ENCODE measurements around the gene MYO5A.

MYO5A gene

GRCh38 chr15:52284164-52284563, 244.5 kb downstream of the MYO5A start:
- TF ChIP-seq EZH2 (IDR thresholded peaks at IDR 0.05; ENCODE audit: borderline replicate concordance, low read length): no peak
- TF ChIP-seq, protein P1, sequence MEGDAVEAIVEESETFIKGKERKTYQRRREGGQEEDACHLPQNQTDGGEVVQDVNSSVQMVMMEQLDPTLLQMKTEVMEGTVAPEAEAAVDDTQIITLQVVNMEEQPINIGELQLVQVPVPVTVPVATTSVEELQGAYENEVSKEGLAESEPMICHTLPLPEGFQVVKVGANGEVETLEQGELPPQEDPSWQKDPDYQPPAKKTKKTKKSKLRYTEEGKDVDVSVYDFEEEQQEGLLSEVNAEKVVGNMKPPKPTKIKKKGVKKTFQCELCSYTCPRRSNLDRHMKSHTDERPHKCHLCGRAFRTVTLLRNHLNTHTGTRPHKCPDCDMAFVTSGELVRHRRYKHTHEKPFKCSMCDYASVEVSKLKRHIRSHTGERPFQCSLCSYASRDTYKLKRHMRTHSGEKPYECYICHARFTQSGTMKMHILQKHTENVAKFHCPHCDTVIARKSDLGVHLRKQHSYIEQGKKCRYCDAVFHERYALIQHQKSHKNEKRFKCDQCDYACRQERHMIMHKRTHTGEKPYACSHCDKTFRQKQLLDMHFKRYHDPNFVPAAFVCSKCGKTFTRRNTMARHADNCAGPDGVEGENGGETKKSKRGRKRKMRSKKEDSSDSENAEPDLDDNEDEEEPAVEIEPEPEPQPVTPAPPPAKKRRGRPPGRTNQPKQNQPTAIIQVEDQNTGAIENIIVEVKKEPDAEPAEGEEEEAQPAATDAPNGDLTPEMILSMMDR (IDR thresholded peaks at IDR 0.05; ENCODE audit: low read length): no peak
- no peaks in the 10 kb centered on the region for H3K9me2 ChIP-seq (ENCODE audit: low read depth, low read length)
- H3K9me3 ChIP-seq (ENCODE audit: low read length): no peaks in the 10 kb centered on the region
- no peaks in the 10 kb centered on the region for H3F3A ChIP-seq (ENCODE audit: insufficient read depth, low read length)
- no peak overlapping the region for H3K27ac ChIP-seq (ENCODE audit: low read depth, low read length, poor library complexity, severe bottlenecking)
- H3K4me2 ChIP-seq (ENCODE audit: low read length): no peak overlapping the region
- peaks cover 6% of the 10 kb centered on the region for H3K4me1 ChIP-seq (ENCODE audit: insufficient read depth, low read length, severe bottlenecking)
- H3K9ac ChIP-seq (ENCODE audit: low read length): no peak overlapping the region
- no peaks in the 10 kb centered on the region for H4K20me1 ChIP-seq (ENCODE audit: insufficient read depth, low read length)
- no peaks in the 10 kb centered on the region for H3K27me3 ChIP-seq (ENCODE audit: insufficient read depth, low read length)
- no peak overlapping the region for H3K4me3 ChIP-seq (ENCODE audit: low read depth, low read length, poor library complexity, severe bottlenecking)
- no peaks in the 10 kb centered on the region for H3K36me3 ChIP-seq (ENCODE audit: insufficient read depth, low read length)
- no peak overlapping the region for H2AFZ ChIP-seq (ENCODE audit: low read length)
- H3K79me2 ChIP-seq (ENCODE audit: insufficient read depth, low read length): no peaks in the 10 kb centered on the region

- H3K9me3 ChIP-seq (ENCODE audit: low read length): no peaks in the 10 kb centered on the region
- H3K79me2 ChIP-seq (ENCODE audit: insufficient read depth, low read length): no peaks in the 10 kb centered on the region
- no peak overlapping the region for H3K27ac ChIP-seq (ENCODE audit: low read depth, low read length, poor library complexity, severe bottlenecking)
- no peak overlapping the region for H2AFZ ChIP-seq (ENCODE audit: low read length)
- H3K9me2 ChIP-seq (ENCODE audit: low read depth, low read length): no peaks in the 10 kb centered on the region
- no peaks in the 10 kb centered on the region for H3F3A ChIP-seq (ENCODE audit: insufficient read depth, low read length)
- no peaks in the 10 kb centered on the region for H4K20me1 ChIP-seq (ENCODE audit: insufficient read depth, low read length)
- no peaks in the 10 kb centered on the region for H3K36me3 ChIP-seq (ENCODE audit: insufficient read depth, low read length)
- TF ChIP-seq EZH2 (IDR thresholded peaks at IDR 0.05; ENCODE audit: borderline replicate concordance, low read length): no peak
- TF ChIP-seq, protein P1 (IDR thresholded peaks at IDR 0.05; ENCODE audit: low read length): no peak
- no peaks in the 10 kb centered on the region for H3K27me3 ChIP-seq (ENCODE audit: insufficient read depth, low read length)
- H3K9ac ChIP-seq (ENCODE audit: low read length): no peak overlapping the region
- peaks cover 6% of the 10 kb centered on the region for H3K4me1 ChIP-seq (ENCODE audit: insufficient read depth, low read length, severe bottlenecking)
- H3K4me3 ChIP-seq (ENCODE audit: low read depth, low read length, poor library complexity, severe bottlenecking): no peak overlapping the region
- H3K4me2 ChIP-seq (ENCODE audit: low read length): no peak overlapping the region
These were observed 245.4 kb downstream of the MYO5A start for GRCh38 chr15:52283281-52283680.

DNA sequence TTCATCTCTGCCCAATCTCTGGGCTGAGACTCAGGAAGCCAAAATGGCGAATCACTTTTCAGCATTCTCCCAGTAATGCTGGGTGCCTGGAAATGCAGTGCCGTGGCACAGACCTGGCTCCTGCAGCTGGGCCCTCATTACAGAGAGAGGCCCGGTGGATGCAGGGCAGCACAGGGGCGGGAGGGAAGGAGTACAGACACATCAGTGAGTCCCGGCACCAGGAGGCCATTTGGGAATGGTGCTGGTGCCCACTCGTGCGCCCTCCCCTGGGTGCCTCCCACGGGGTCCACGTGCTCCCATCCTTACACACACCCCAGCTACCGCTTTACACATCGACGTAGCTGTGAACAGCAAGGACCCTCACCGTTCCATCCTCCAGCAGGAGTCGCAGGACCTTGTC, 246.3 kb downstream of the MYO5A start:
- no peak overlapping the region for H3K9ac ChIP-seq (ENCODE audit: low read length)
- H3K27me3 ChIP-seq (ENCODE audit: insufficient read depth, low read length): no peaks in the 10 kb centered on the region
- TF ChIP-seq, protein P1 (IDR thresholded peaks at IDR 0.05; ENCODE audit: low read length): no peak
- no peak for TF ChIP-seq EZH2 (IDR thresholded peaks at IDR 0.05; ENCODE audit: borderline replicate concordance, low read length)
- H3F3A ChIP-seq (ENCODE audit: insufficient read depth, low read length): no peaks in the 10 kb centered on the region
- H3K9me2 ChIP-seq (ENCODE audit: low read depth, low read length): no peaks in the 10 kb centered on the region
- H3K27ac ChIP-seq (ENCODE audit: low read depth, low read length, poor library complexity, severe bottlenecking): no peak overlapping the region
- H3K79me2 ChIP-seq (ENCODE audit: insufficient read depth, low read length): no peaks in the 10 kb centered on the region
- H3K36me3 ChIP-seq (ENCODE audit: insufficient read depth, low read length): no peaks in the 10 kb centered on the region
- no peak overlapping the region for H3K4me3 ChIP-seq (ENCODE audit: low read depth, low read length, poor library complexity, severe bottlenecking)
- H3K4me1 ChIP-seq (ENCODE audit: insufficient read depth, low read length, severe bottlenecking): peaks cover 6% of the 10 kb centered on the region
- H2AFZ ChIP-seq (ENCODE audit: low read length): no peak overlapping the region
- H3K9me3 ChIP-seq (ENCODE audit: low read length): no peaks in the 10 kb centered on the region
- no peak overlapping the region for H3K4me2 ChIP-seq (ENCODE audit: low read length)
- no peaks in the 10 kb centered on the region for H4K20me1 ChIP-seq (ENCODE audit: insufficient read depth, low read length)
